Caco-2 (cell line): ENCODE data around the gene RAB5B. TPM values are rescaled to one million over a fixed set of nuclear protein-coding genes. Genes with fewer than 3 reads are reported as not detected.

Experiments used
- BruUV-seq: library from RNA; stranded (reverse); fragments of 400-500 nt; replicated peaks from 2 replicates; lab custom pipeline; 2021; lab: Mats Ljungman, UMichigan
- CTCF ChIA-PET: fragments of 300-600 bp; sonication (Branson Sonifier 250); formaldehyde crosslinking; loops from one replicate; lab custom pipeline; 2022; ENCODE audit warnings: antibody characterized with exemption; lab: Charles Lee
- POLR2A ChIA-PET: fragments of 300-600 bp; sonication (Branson Sonifier 250); formaldehyde crosslinking; loops from one replicate; lab custom pipeline; 2022; ENCODE audit warnings: antibody characterized with exemption; lab: Charles Lee
- DNase-seq, 2 experiments: peaks; one replicate each; pipeline versions ENCODE4 v3.0.0 to v3.0.0-alpha.2; 2020 to 2022
- H3K27me3 ChIP-seq: replicated peaks from 2 replicates; pipeline ENCODE4 v1.6.0; 2011; ENCODE audit warnings: low read length; ENCODE audit not compliant: control insufficient read depth, insufficient read depth
- H3K36me3 ChIP-seq: 2 replicates; pipeline ENCODE4 v1.5.1; 2011; ENCODE audit warnings: low read length; ENCODE audit not compliant: control insufficient read depth, insufficient read depth
- H3K4me1 ChIP-seq: fragments of 250-450 bp; sonication (Bioruptor Pico); 2 replicates; pipeline ENCODE4 v1.5.1; 2020; ENCODE audit warnings: mild to moderate bottlenecking
- H3K4me3 ChIP-seq: 2 replicates; pipeline ENCODE4 v1.5.1; 2011; ENCODE audit warnings: low read depth, mild to moderate bottlenecking, control low read depth, low read length
- H3K9me3 ChIP-seq: fragments of 250-450 bp; sonication (Bioruptor Pico); 2 replicates; pipeline ENCODE4 v1.5.1; 2020; ENCODE audit warnings: mild to moderate bottlenecking, moderate library complexity
- H3K27ac Mint-ChIP-seq: one replicate; pipeline ENCODE4 v1.8.0; 2022; ENCODE audit warnings: mixed read lengths; ENCODE audit not compliant: unreplicated experiment
- H3K27me3 Mint-ChIP-seq: one replicate; pipeline ENCODE4 v1.8.0; 2022; ENCODE audit warnings: mixed read lengths; ENCODE audit not compliant: insufficient read depth, unreplicated experiment
- H3K36me3 Mint-ChIP-seq: one replicate; pipeline ENCODE4 v1.8.0; 2022; ENCODE audit warnings: mild to moderate bottlenecking, mixed read lengths; ENCODE audit not compliant: insufficient read depth, unreplicated experiment
- H3K4me1 Mint-ChIP-seq: one replicate; pipeline ENCODE4 v1.8.0; 2022; ENCODE audit warnings: low read depth, mixed read lengths; ENCODE audit not compliant: unreplicated experiment
- H3K4me3 Mint-ChIP-seq: one replicate; pipeline ENCODE4 v1.8.0; 2022; ENCODE audit warnings: mild to moderate bottlenecking, moderate library complexity, mixed read lengths; ENCODE audit not compliant: unreplicated experiment
- H3K9me3 Mint-ChIP-seq: one replicate; pipeline ENCODE4 v1.8.0; 2022; ENCODE audit warnings: mixed read lengths; ENCODE audit not compliant: unreplicated experiment
- intact Hi-C: fragments of 100-400 bp; cut with micrococcal nuclease; formaldehyde crosslinking; loops from one replicate; pipeline ENCODE4 v1.10.0; 2022; ENCODE audit not compliant: unreplicated experiment
- total RNA-seq: library from RNA; stranded (reverse); gene quantifications from 2 replicates; pipeline ENCODE4 v1.2.3, GENCODE V29; 2022
- TF ChIP-seq, protein P1 (sequence below), 2 experiments: fragments of 200-600 bp in 1 of 2; IDR thresholded peaks; 1 replicate in 1 of 2; 2 replicates in 1 of 2; pipeline versions ENCODE4 v1.5.1 to v1.8.0; 2011 to 2022; ENCODE audit warnings: antibody characterized with exemption in 1 of 2, control low read depth in 1 of 2, inconsistent platforms in 1 of 2, low read depth in 1 of 2, low read length in 1 of 2, mild to moderate bottlenecking in 1 of 2, moderate library complexity in 1 of 2; ENCODE audit not compliant: insufficient read depth in 1 of 2, severe bottlenecking in 1 of 2, unreplicated experiment in 1 of 2

RAB5B gene
- total RNA-seq, 1 experiment from 2014 or later = 107 TPM

DNA sequence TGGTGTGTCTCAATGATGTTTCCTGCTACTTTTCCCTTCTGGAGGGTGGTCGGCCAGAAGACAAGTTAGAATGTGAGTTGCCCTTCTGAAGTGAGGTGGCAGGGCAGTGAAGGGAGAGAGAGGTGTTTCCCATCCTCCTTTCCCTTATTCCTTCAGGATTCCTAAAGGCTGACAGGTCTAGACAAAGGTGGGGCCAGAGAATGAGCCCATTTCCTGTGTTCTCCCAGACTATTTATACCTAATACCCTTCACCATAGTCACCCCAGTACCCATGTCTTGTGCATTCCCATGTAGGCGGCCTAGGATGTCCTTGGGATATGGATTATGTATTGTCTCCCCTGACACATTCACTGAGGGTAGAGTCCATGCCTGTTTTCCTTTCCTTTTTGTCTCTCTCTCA lies 35.9 kb upstream of the RAB5B start:
- peaks cover 30% of the 10 kb centered on the region for H3K4me1 ChIP-seq
- no peak overlapping the region for H3K4me3 ChIP-seq
- ChIA-PET POLR2A (no interaction called here), CTCF (no interaction called here)
- no peaks in the 10 kb centered on the region for H3K27me3 Mint-ChIP-seq
- H3K4me1 Mint-ChIP-seq = peaks cover 13% of the 10 kb centered on the region
- H3K4me3 Mint-ChIP-seq = no peak overlapping the region
- TF ChIP-seq, protein P1, sequence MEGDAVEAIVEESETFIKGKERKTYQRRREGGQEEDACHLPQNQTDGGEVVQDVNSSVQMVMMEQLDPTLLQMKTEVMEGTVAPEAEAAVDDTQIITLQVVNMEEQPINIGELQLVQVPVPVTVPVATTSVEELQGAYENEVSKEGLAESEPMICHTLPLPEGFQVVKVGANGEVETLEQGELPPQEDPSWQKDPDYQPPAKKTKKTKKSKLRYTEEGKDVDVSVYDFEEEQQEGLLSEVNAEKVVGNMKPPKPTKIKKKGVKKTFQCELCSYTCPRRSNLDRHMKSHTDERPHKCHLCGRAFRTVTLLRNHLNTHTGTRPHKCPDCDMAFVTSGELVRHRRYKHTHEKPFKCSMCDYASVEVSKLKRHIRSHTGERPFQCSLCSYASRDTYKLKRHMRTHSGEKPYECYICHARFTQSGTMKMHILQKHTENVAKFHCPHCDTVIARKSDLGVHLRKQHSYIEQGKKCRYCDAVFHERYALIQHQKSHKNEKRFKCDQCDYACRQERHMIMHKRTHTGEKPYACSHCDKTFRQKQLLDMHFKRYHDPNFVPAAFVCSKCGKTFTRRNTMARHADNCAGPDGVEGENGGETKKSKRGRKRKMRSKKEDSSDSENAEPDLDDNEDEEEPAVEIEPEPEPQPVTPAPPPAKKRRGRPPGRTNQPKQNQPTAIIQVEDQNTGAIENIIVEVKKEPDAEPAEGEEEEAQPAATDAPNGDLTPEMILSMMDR (IDR thresholded peaks at IDR 0.05; ENCODE audit: insufficient read depth in 1 of 2, low read depth in 1 of 2, low read length in 1 of 2, severe bottlenecking in 1 of 2, unreplicated experiment in 1 of 2) = no peak
- H3K27ac Mint-ChIP-seq = no peak overlapping the region
- no peaks in the 10 kb centered on the region for H3K36me3 Mint-ChIP-seq
- no peaks in the 10 kb centered on the region for H3K36me3 ChIP-seq
- intact Hi-C loops = no loop called here
- no peaks in the 10 kb centered on the region for H3K9me3 Mint-ChIP-seq
- DNase-seq = no peak
- H3K27me3 ChIP-seq = no peaks in the 10 kb centered on the region
- no TSS peak for BruUV-seq
- H3K9me3 ChIP-seq = no peaks in the 10 kb centered on the region

DNA sequence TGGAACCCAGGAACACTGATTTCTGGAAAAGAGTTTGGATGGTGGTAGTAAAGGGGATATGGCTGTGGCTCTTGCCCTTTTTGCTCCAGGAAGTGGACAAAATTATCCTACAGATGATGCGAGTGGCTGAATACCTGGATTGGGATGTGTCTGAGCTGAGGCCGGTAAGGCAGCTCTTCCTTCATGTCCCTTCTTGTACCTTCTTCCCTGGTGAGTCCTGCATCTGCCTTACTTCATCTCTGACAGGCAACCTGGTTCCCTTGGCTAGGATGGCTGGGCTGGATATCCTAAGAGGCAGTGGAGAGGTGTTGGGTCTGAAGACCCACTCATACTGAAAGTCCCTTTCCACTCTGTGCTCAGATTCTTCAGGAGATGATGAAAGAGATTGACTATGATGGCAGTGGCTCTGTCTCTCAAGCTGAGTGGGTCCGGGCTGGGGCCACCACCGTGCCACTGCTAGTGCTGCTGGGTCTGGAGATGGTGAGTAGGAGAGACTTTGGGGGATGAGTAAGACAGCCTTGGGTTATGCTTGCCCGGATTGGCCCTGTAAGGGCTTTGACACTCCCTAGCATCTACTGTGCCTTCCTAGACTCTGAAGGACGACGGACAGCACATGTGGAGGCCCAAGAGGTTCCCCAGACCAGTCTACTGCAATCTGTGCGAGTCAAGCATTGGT lies 34.9 kb upstream of the RAB5B start:
- no peaks in the 10 kb centered on the region for H3K27me3 Mint-ChIP-seq
- H3K4me3 Mint-ChIP-seq = no peak overlapping the region
- no peak for DNase-seq
- CTCF ChIA-PET = interaction anchor here (0.9 to 2.3 kb wide), 4 partner anchors 17 to 202 kb away, joined by 3 to 5 read pairs (median 3); no protein-coding TSS in a partner anchor
- no peaks in the 10 kb centered on the region for H3K27me3 ChIP-seq
- no TSS peak for BruUV-seq
- no peak overlapping the region for H3K27ac Mint-ChIP-seq
- H3K4me3 ChIP-seq = no peak overlapping the region
- intact Hi-C loops = no loop called here
- no peaks in the 10 kb centered on the region for H3K9me3 ChIP-seq
- POLR2A ChIA-PET = interaction anchor here (0.5 kb wide), 1 partner anchor 201 kb away, joined by 3 read pairs; no protein-coding TSS in a partner anchor
- H3K9me3 Mint-ChIP-seq = no peaks in the 10 kb centered on the region
- peaks cover 26% of the 10 kb centered on the region for H3K4me1 ChIP-seq
- no peaks in the 10 kb centered on the region for H3K36me3 Mint-ChIP-seq
- H3K4me1 Mint-ChIP-seq = peaks cover 16% of the 10 kb centered on the region
- TF ChIP-seq, protein P1 (IDR thresholded peaks at IDR 0.05; ENCODE audit: insufficient read depth in 1 of 2, low read depth in 1 of 2, low read length in 1 of 2, severe bottlenecking in 1 of 2, unreplicated experiment in 1 of 2) = no peak
- no peaks in the 10 kb centered on the region for H3K36me3 ChIP-seq

DNA sequence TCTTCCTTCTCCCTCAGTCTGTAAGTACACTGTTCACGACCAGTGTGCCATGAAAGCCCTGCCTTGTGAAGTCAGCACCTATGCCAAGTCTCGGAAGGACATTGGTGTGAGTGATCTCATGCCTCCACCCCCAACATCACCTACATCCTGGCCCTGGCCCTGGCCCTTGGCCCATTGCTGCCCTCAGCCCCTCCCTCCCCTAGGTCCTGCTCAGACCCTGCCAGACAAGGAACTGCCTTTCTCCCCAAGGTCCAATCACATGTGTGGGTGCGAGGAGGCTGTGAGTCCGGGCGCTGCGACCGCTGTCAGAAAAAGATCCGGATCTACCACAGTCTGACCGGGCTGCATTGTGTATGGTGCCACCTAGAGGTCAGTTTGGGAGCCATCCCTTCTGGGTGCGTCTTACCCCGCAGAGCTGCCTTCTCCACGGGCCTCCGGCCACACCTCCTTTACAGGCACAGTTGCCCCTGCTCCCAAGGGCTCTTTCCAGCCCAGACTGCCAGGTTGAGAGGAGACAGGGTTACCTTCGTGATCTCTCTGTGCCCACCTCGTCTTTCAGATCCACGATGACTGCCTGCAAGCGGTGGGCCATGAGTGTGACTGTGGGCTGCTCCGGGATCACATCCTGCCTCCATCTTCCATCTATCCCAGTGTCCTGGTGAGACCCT lies 33.7 kb upstream of the RAB5B start:
- no peak overlapping the region for H3K4me3 Mint-ChIP-seq
- Histone ChIP-seq H3K9me3 (no peaks in the 10 kb centered on the region), H3K36me3 (no peaks in the 10 kb centered on the region), H3K27me3 (no peaks in the 10 kb centered on the region), H3K4me1 (peaks cover 26% of the 10 kb centered on the region), H3K4me3 (no peak overlapping the region)
- TF ChIP-seq, protein P1 (IDR thresholded peaks at IDR 0.05; ENCODE audit: insufficient read depth in 1 of 2, low read depth in 1 of 2, low read length in 1 of 2, severe bottlenecking in 1 of 2, unreplicated experiment in 1 of 2) = peak; percentile 79 to 92
- H3K4me1 Mint-ChIP-seq = peaks cover 16% of the 10 kb centered on the region
- no peak overlapping the region for H3K27ac Mint-ChIP-seq
- peak; percentile 84 to 87 for DNase-seq
- CTCF ChIA-PET = interaction anchor here (0.6 to 2.4 kb wide), 15 partner anchors 8 to 292 kb away, joined by 3 to 11 read pairs (median 5); partner anchors contain the start of genes DNAJC14, ORMDL2, RAB5B and SARNP
- no peaks in the 10 kb centered on the region for H3K9me3 Mint-ChIP-seq
- no peaks in the 10 kb centered on the region for H3K36me3 Mint-ChIP-seq
- intact Hi-C loops = loop anchor here (1.0 kb wide), 2 partner anchors 10 to 201 kb away; no protein-coding TSS in a partner anchor
- BruUV-seq = no TSS peak
- no peaks in the 10 kb centered on the region for H3K27me3 Mint-ChIP-seq
- POLR2A ChIA-PET = interaction anchor here (0.5 to 0.6 kb wide), 2 partner anchors 56 to 211 kb away, joined by 3 to 5 read pairs; no protein-coding TSS in a partner anchor
